HG03469 (cell line): ENCODE data around the gene KNL1.
A peak's percentile ranks its signal among the peaks of the same experiment; 100 is the strongest.
"Not testable (repeated sequence)": the region's sequence is repeated elsewhere in the genome, so short reads cannot be mapped to it uniquely, and the experiment has no call there.

ENCODE experiments used
- ATAC-seq: cut with Tn5 transposase; IDR thresholded peaks from one replicate; pipeline ENCODE4 v1.9.1; 2021; ENCODE audit warnings: mild to moderate bottlenecking, moderate library complexity, moderate number of reproducible peaks; ENCODE audit not compliant: unreplicated experiment

Gene KNL1

GRCh38 chr15:40660686-40661085 lies 66.6 kb downstream of the KNL1 start:
- no peak for ATAC-seq

- no peak for ATAC-seq
These were observed 70.9 kb downstream of the KNL1 start for GRCh38 chr15:40664909-40665308.

GRCh38 chr15:40676290-40676689 lies 82.2 kb downstream of the KNL1 start:
- not testable (repeated sequence) for ATAC-seq

- ATAC-seq, result not testable (repeated sequence)
These were observed 82.9 kb downstream of the KNL1 start for GRCh38 chr15:40676906-40677305.

- no peak for ATAC-seq
These were observed 86.1 kb downstream of the KNL1 start for GRCh38 chr15:40680151-40680550.

GRCh38 chr15:40680959-40681358 lies 86.9 kb downstream of the KNL1 start:
- not testable (repeated sequence) for ATAC-seq

GRCh38 chr15:40684381-40684780 lies 90.3 kb downstream of the KNL1 start:
- ATAC-seq, result no peak

GRCh38 chr15:40685376-40685775 lies 91.3 kb downstream of the KNL1 start:
- ATAC-seq, result no peak

- no peak for ATAC-seq
These were observed 95.1 kb downstream of the KNL1 start for GRCh38 chr15:40688932-40689799.

- ATAC-seq, result no peak
These were observed 97.7 kb downstream of the KNL1 start for GRCh38 chr15:40691737-40692136.

GRCh38 chr15:40693904-40694687 lies 100.0 kb downstream of the KNL1 start:
- no peak for ATAC-seq

- ATAC-seq, result peak; percentile 57
These were observed 100.8 kb downstream of the KNL1 start, which contains the start of gene RAD51 for GRCh38 chr15:40694688-40695468. TSS of gene RAD51 (plus strand) at chr15:40695174. CDS start at chr15:40698759, 3,585 bp downstream.

- ATAC-seq, result no peak
These were observed 101.4 kb downstream of the KNL1 start for GRCh38 chr15:40695469-40695890.

GRCh38 chr15:40696228-40696627 lies 102.2 kb downstream of the KNL1 start:
- ATAC-seq, result no peak

GRCh38 chr15:40697916-40698315 lies 103.9 kb downstream of the KNL1 start:
- ATAC-seq, result no peak

- no peak for ATAC-seq
These were observed 108.0 kb downstream of the KNL1 start for GRCh38 chr15:40702077-40702476.

GRCh38 chr15:40706121-40706520 lies 112.1 kb downstream of the KNL1 start:
- no peak for ATAC-seq
